Activated CD4-positive, alpha-beta T cell treated with anti-CD3 and anti-CD28 coated beads for 48 hours (primary cell): Measurements from ENCODE around the gene GABRA5.
"Not testable (repeated sequence)": the region's sequence is repeated elsewhere in the genome, so short reads cannot be mapped to it uniquely, and the experiment has no call there.

ENCODE experiments used
- DNase-seq: peaks from one replicate; pipeline ENCODE4 v3.0.0-alpha.2; 2020

The GABRA5 gene

GRCh38 chr15:26879706-26880105, 12.8 kb downstream of the GABRA5 start:
- no peak for DNase-seq

GRCh38 chr15:26882112-26882511, 15.2 kb downstream of the GABRA5 start:
- DNase-seq, result no peak

- no peak for DNase-seq
Observed at GRCh38 chr15:26882616-26883365, 15.9 kb downstream of the GABRA5 start.

- no peak for DNase-seq
Observed at GRCh38 chr15:26883466-26883865, 16.6 kb downstream of the GABRA5 start.

DNA sequence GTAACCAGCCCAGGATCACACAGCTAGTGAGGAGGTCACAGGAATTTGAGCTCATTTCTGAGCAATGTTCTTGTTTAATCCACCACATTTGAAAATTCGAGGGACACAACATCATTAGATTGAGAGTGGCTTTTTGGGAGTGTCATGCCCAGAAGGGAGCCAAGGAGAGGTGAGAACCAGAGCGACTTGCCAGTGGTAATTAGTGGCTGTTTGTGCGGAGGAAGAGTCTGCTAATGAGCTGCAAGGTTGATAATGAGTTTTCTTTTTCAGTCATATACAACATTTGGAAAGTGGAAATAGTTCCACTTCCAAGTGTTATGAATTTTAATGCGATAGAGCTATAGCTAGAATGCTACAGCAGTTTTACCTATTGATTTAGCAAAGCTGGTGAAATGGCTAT, 19.7 kb downstream of the GABRA5 start:
- no peak for DNase-seq

DNA sequence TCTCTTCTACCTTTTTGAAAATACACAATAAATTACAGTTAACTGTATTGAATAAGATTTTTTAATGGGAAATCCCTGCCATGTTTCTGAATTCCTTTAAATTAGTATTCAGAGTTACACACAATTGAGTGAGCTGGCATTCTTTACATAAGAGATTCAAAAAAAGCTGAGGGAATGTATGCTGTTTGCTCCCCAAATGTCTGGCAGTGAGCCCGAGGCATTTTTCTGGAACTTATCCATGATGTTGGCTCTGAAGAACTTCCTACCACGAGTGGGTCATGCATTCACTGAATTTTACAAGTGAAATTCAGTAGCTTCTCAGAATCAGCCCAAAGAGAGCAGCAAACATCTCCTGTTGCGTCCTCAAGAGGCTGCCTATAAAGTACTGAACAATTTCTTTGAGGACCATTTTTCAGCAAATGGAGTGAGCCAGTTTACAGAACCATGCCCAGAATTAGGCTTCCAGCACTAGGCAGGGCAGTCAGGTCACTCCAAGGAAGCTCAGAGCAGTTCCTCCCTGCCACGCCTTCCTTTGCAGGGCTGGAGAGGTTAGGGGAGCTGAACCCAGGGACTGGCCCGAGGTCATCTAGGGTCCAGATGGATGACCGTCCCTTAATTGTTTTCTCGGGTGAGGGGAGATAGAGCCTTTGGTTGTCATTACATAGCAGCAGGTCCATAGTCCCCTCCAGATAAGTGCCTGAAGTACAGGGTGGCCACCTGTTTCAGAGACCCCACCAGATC, 21.2 kb downstream of the GABRA5 start:
- DNase-seq, result no peak

DNA sequence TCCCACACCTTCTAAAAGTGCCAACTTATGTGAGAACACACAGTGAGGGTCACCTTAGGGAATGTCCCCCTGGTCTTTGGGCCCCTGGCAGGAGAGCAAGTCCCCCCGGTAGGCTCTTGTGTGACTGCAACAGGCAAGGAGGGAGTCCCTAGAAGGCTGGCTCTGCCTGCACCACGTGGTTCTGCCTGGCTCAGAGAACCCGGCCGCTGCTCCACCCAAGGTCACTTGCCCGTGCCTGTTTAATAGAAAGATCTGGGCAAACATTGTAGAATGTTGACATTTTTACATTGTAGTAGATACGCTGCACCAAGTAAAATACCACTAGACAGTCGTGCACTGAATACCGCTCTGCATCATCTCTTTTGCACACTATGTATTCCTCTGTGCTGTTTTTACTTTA, 21.9 kb downstream of the GABRA5 start:
- no peak for DNase-seq

DNA sequence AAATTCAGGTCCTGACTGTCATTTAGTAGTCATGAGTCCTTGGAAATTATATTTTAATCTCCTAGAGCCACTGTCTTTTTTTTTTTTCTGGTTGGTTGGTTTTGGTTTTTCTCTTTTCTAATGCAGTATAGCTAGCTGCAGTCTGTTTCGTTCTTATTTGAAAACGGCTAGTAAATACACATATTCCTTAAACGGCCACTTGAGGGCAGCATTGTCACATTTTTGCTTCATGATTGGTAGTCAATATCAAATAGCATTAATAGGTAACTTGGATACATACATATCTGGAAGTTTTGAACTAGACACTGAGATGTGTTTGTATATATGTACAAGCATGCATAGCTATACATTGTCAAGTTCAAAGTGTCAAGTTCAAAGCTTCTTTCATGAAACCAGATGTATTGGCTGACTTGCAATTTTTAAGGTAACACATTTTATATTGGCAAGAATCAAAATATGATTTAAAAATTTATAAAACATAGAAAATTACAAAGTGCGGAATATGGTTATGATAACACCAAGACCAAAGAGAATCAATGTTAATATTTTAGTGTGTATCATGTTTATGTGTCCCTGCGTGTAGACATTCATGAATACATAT, 22.5 kb downstream of the GABRA5 start:
- DNase-seq, result peak; percentile 71

GRCh38 chr15:26890451-26890850, 23.6 kb downstream of the GABRA5 start:
- DNase-seq, result no peak

DNA sequence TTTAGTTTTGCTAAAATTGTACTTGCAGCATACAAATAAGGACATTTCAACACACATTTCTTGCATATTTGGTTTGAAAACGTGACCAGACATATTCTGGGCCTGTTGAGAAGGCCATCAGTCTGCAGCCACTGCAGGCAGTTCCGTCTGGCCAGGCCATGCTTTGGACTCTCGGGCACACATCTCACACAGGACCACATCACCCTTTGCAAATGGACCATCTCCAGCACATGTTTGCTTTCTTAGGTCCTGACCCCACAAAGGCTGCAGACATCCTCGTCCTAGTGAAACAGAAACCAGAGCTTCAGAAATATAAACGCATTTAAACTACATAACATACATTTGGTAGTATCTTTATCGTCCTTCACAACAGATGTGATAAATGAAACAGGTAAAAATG, 24.1 kb downstream of the GABRA5 start:
- no peak for DNase-seq

GRCh38 chr15:26891448-26892181, 24.8 kb downstream of the GABRA5 start:
- peak; percentile 79 for DNase-seq

GRCh38 chr15:26892182-26892518, 25.3 kb downstream of the GABRA5 start:
- no peak for DNase-seq

DNA sequence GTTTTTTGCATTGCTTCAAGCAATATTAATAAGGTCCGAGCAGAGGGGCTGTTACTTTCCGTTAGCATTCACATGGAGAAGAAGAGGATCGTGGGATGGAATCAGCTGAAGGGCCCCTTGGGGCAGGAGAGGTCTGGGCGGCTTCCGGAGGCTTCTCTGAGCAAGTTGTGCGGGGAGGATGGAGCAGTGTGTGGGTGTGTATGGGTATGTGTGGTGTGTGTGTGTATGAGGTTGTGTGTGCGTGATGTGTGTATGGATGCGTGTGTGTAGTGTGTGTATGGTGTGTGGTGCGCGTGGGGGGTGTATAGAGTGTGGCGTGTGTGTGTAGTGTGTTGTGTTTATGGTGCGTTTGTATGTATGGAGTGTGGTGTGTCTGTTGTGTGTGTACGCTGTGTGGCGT, 25.8 kb downstream of the GABRA5 start:
- DNase-seq, result no peak

DNA sequence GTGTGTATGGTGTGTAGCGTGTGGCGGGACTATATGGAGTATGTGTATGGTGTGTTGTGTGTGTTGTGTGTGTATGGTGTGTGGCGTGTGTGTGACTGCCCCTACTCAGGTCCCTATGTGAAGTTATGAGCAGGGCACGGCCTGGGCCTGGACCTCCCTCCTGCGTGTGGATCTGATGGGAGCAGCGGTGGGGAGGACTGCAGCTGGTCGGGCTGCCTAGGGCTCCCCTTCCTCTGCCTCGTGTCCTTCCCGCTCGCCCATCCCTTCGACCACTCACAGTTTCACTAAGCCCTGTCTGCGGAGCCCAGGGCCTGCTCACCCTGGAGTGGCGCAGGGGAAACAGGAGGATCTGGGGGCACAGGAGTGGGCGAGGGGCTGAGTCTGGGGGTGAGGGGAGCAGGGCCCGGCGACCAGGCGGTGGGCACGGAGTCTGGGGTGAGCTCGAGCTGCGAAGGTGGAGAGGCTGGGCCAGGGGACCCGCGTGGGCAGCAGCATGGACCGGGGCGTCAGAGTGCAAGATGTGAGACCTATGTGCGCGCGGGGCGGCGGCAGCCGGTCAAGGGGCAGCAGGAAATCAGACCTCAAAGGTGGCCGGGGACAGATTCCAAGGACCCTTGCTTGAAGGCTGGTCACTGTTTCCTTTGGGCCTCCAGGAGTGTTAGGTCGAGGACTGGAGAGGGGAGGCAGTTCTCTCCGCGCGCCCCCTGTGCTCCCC, 26.6 kb downstream of the GABRA5 start:
- no peak for DNase-seq

DNA sequence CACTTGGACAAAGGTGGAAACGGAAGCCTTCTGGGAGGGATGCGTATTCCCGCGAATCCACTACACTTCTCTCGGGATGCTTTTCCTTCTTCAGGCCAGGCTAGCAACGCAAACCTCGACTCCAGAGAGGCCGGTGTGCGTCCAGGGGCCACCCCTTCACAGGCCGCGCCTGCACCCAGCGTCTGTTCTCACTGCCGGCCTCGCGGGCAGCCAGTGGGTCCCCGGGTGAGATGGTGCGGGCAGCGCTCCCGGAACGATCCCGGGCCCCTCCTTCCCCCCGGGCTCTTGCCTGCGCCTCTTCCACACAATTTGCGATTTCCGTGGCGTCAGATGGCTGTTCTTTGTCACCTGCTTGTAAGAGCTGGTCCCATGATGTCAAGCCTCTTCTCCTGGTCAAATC, 27.3 kb downstream of the GABRA5 start:
- no peak for DNase-seq

DNA sequence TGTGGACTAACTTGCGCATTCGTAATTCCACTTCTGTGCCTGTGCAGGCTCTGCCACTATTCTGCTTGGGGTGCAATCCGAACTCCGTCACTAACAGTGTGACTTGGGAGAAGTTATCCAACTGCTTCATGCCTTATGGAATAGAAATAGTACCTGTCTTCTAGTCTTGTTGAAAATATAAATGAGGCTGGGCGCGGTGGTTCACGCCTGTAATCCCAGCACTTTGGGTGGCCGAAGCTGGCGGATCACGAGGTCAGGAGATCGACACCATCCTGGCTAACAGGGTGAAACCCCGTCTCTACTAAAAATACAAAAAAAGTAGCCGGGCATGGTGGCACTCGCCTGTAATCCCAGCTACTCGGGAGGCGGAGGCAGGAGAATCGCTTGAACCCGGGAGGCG, 28.5 kb downstream of the GABRA5 start:
- DNase-seq, result not testable (repeated sequence)

DNA sequence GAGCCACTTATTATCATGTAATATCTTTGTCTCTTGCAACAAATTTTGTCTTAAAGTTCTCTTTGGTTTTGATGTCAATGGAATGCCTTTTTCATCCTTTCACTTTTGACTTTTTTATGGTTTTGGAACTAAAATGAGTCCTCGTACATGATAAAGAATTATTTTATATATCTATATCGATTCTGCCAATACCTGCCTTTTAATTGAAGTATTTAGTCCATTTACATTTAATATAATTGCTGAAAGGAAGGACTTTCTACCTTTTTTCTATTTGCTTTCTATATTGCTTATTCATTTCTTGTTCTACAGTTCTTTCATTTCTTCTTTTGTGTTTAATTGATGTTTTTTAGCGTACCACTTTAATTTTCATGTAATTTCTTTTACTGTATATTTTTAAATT, 32.8 kb downstream of the GABRA5 start:
- no peak for DNase-seq

GRCh38 chr15:26901041-26901440, 34.2 kb downstream of the GABRA5 start:
- no peak for DNase-seq

DNA sequence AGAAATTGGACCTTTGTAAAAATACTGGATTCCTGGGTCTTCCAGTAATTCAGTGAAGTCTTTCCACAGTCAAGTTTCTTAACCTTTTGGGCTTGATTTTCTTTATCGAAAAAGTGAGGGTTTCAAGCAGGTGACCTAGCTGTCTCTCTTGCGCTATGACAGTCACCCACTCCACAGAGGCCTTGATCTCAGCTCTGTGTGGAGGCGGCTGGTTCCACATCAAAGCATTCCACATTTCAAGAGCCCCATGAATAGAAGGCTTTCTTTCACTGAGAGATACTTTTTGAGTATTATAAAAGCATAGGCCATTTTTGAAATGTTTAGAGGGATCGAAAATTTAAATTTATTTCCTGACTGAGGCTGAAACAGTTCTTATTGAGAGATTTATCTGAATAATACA, 43.9 kb downstream of the GABRA5 start:
- no peak for DNase-seq

GRCh38 chr15:26921433-26921832, 54.6 kb downstream of the GABRA5 start:
- no peak for DNase-seq

DNA sequence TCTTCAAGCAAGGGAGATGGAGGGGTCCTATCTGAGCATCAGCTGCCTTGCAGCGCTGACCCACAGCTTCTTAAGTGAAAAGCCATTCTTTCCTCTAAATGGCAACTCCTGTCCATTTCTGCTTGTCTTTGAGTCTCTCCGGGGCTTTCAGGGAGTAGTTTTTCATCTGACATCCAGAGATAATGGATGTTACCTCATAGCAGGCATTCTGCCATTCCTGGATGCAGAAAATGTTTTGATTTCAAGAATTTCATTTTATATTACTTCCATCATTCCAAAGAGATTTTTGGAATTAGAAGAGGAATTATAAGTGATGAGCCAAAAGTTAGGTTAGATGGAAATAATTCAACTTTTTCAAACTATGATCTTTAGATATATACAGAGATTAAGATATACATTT, 59.2 kb downstream of the GABRA5 start:
- no peak for DNase-seq

GRCh38 chr15:26928051-26928450, 61.2 kb downstream of the GABRA5 start:
- DNase-seq, result no peak

DNA sequence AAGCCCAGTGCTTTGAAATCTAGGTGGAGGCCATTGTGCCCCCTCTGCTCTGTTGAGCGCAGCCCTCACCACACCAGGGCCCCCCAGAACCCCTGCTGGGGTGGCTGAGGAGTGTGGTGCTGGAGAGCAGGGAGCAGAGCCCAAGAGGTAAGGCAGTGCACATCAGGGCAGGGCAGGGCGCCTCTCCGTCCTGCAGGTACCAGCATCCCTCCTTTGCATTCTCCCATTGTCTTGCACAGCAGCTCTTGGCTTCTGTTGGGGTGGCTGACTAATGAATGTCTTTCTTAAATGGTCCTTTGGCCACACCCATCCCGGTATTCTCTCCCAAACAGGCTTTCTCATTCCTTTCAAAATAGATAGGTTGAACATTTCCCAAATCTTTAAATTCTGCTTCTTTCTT, 62.7 kb downstream of the GABRA5 start:
- no peak for DNase-seq
